Measurements from ENCODE around the gene CSMD2. TPM values are rescaled to one million over a fixed set of nuclear protein-coding genes. Genes with fewer than 3 reads are reported as not detected.

CSMD2 gene
- total RNA-seq, 6 experiments from 2014 or later: under 0.01 to 0.19 (median 0.09) TPM; not detected in 1

DNA sequence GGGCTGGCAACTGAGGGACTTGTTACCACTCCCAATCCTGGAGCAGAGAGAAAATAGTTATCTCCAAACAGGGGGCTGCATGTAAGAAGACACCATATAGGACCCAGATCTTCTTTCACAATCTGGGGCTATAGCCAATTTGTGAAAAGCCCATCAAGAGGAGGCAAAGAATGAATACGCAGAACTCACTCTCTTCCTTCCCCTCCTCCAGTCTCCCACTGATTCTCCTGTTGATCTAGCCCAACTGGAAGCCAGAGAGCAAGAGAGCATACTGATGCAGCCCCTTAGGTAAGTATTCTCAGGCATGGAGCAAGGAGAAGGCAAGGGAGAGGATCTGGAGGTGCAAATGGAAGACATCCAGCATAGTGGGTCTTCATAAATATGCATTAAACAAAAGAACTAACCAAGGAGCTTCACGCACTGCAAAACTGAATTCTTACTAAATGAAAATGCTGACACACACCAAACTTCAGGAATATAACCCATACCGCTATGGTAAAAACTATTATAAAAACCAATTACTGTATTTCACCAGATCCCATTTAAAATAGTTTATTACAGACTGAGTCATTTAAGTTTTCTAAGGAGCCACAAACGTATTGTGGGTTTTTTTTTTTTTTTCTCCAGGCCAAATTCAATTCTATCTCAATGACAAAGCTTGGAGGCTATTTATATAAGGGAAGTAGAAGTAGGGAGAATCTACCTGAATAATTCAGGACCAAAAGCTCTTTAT, 316.7 kb downstream of the CSMD2 start:
- 50% methylated on average over 4 of the region's 4 CpGs for WGBS (ENCODE audit: insufficient coverage, low coverage, low lambda C conversion rate, missing lambda C conversion rate)
- H3K4me1 ChIP-seq: no peaks in the 10 kb centered on the region
- no peaks in the 10 kb centered on the region for H3K27me3 ChIP-seq
- TF ChIP-seq POLR2A (IDR thresholded peaks at IDR 0.05): no peak
- TF ChIP-seq, protein P1, sequence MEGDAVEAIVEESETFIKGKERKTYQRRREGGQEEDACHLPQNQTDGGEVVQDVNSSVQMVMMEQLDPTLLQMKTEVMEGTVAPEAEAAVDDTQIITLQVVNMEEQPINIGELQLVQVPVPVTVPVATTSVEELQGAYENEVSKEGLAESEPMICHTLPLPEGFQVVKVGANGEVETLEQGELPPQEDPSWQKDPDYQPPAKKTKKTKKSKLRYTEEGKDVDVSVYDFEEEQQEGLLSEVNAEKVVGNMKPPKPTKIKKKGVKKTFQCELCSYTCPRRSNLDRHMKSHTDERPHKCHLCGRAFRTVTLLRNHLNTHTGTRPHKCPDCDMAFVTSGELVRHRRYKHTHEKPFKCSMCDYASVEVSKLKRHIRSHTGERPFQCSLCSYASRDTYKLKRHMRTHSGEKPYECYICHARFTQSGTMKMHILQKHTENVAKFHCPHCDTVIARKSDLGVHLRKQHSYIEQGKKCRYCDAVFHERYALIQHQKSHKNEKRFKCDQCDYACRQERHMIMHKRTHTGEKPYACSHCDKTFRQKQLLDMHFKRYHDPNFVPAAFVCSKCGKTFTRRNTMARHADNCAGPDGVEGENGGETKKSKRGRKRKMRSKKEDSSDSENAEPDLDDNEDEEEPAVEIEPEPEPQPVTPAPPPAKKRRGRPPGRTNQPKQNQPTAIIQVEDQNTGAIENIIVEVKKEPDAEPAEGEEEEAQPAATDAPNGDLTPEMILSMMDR (IDR thresholded peaks at IDR 0.05): no peak
- intact Hi-C loops (cut with DNase I): no loop called here
- no peak overlapping the region for H3K27ac ChIP-seq
- ATAC-seq (no peak), DNase-seq (no peak)
- no peak overlapping the region for H3K4me3 ChIP-seq
- H3K36me3 ChIP-seq: no peaks in the 10 kb centered on the region
- H3K9me3 ChIP-seq: no peaks in the 10 kb centered on the region

DNA sequence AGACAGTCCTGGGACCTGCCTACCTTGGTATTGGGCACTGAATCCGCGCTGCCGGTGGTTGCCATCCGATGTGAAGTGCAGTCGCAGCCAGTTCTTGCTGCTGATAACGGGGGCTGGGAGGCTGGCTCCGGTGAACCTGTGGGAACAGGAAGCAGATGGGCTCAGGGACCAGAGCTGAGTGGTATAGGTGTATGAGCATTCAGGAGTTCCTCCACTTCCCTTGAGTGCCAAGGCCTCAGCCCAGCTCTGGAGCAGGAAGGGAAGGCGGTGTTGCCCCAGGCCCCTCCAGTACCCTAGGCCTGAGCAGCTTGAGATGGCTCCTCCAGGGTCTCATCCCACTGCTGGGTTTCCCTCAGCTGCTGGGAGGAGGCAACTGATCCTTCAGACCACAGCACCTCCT, 318.2 kb downstream of the CSMD2 start:
- WGBS (ENCODE audit: insufficient coverage, low coverage, low lambda C conversion rate, missing lambda C conversion rate): no CpG with 5 or more reads among the region's 8 CpGs
- no peak for ATAC-seq
- TF ChIP-seq POLR2A (IDR thresholded peaks at IDR 0.05): no peak
- TF ChIP-seq, protein P1 (IDR thresholded peaks at IDR 0.05): no peak
- Histone ChIP-seq H3K4me1 (no peaks in the 10 kb centered on the region), H3K36me3 (no peaks in the 10 kb centered on the region), H3K27ac (no peak overlapping the region), H3K27me3 (no peaks in the 10 kb centered on the region), H3K9me3 (no peaks in the 10 kb centered on the region), H3K4me3 (no peak overlapping the region)
- no peak for DNase-seq
- intact Hi-C loops (cut with DNase I): no loop called here

DNA sequence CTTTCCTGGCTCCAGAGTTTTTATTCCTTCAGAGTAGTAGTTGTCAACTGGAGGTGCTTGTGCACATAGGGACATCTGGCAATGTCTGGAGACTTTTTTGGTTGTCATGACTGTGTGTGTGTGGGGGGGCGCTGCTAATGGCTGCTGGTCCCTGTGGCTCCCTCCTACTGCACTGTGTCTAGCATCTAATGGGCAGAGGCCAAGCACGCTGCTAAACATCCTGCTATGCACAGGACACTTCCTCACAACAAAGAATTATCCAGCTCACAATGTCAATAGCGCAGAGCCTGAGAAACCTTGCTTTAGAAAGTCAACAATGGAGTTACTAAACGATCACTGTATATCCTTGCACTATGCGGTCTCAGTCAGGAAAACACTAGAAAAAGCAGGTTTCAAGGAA, 320.9 kb downstream of the CSMD2 start:
- H3K9me3 ChIP-seq: no peaks in the 10 kb centered on the region
- no peak overlapping the region for H3K4me3 ChIP-seq
- ATAC-seq (no peak), DNase-seq (no peak)
- intact Hi-C loops (cut with DNase I): no loop called here
- no peaks in the 10 kb centered on the region for H3K27me3 ChIP-seq
- H3K36me3 ChIP-seq: no peaks in the 10 kb centered on the region
- 58% methylated on average over 4 of the region's 5 CpGs for WGBS (ENCODE audit: insufficient coverage, low coverage, low lambda C conversion rate, missing lambda C conversion rate)
- H3K4me1 ChIP-seq: no peaks in the 10 kb centered on the region
- no peak for TF ChIP-seq POLR2A (IDR thresholded peaks at IDR 0.05)
- TF ChIP-seq, protein P1 (IDR thresholded peaks at IDR 0.05): no peak
- no peak overlapping the region for H3K27ac ChIP-seq

GRCh38 chr1:33842348-33842747, 322.7 kb downstream of the CSMD2 start:
- intact Hi-C loops (cut with DNase I): no loop called here
- TF ChIP-seq, protein P1 (IDR thresholded peaks at IDR 0.05): peak in 3 of 4 donors; percentile 21 to 43 (median 25)
- TF ChIP-seq POLR2A (IDR thresholded peaks at IDR 0.05): no peak
- no peak overlapping the region for H3K4me3 ChIP-seq
- no peaks in the 10 kb centered on the region for H3K9me3 ChIP-seq
- H3K4me1 ChIP-seq: no peaks in the 10 kb centered on the region
- no peaks in the 10 kb centered on the region for H3K36me3 ChIP-seq
- DNase-seq: no peak
- no peak overlapping the region for H3K27ac ChIP-seq
- peak in 2 of 4 donors; percentile 44 to 51 for ATAC-seq
- H3K27me3 ChIP-seq: no peaks in the 10 kb centered on the region
- 72% methylated on average over 5 of the region's 5 CpGs for WGBS (ENCODE audit: insufficient coverage, low coverage, low lambda C conversion rate, missing lambda C conversion rate)
